Smooth muscle cell of the brain vasculature (primary cell): Measurements from ENCODE around the gene URGCP.
"Not testable (repeated sequence)": the region's sequence is repeated elsewhere in the genome, so short reads cannot be mapped to it uniquely, and the experiment has no call there.

Experiments used
- DNase-seq: peaks from one replicate; pipeline ENCODE4 v3.0.0-alpha.2; 2012; ENCODE audit warnings: low read depth, low spot score

The URGCP gene

GRCh38 chr7:43921423-43921822 is 15.0 kb upstream of the URGCP start:
- DNase-seq, result no peak

GRCh38 chr7:43915907-43916306 is 9.5 kb upstream of the URGCP start:
- DNase-seq, result no peak

GRCh38 chr7:43914795-43915194 is 8.4 kb upstream of the URGCP start:
- DNase-seq, result no peak

- no peak for DNase-seq
Observed at GRCh38 chr7:43905956-43906330, 453 bp downstream of the URGCP start.

GRCh38 chr7:43905209-43905946 is 1.0 kb downstream of the URGCP start:
- DNase-seq, result no peak

GRCh38 chr7:43904533-43905208 is 1.7 kb downstream of the URGCP start:
- no peak for DNase-seq

GRCh38 chr7:43902542-43903054 is 3.8 kb downstream of the URGCP start:
- DNase-seq, result no peak

- not testable (repeated sequence) for DNase-seq
Observed at GRCh38 chr7:43898571-43898970, 7.8 kb downstream of the URGCP start.

GRCh38 chr7:43895847-43896415 is 10.5 kb downstream of the URGCP start:
- no peak for DNase-seq

- DNase-seq, result no peak
Observed at GRCh38 chr7:43891069-43891955, 15.1 kb downstream of the URGCP start.

- no peak for DNase-seq
Observed at GRCh38 chr7:43890468-43890867, 15.9 kb downstream of the URGCP start.

- DNase-seq, result no peak
Observed at GRCh38 chr7:43888993-43889945, 17.1 kb downstream of the URGCP start.

GRCh38 chr7:43884617-43885016 is 21.8 kb downstream of the URGCP start:
- DNase-seq, result no peak

GRCh38 chr7:43884209-43884608 is 22.2 kb downstream of the URGCP start:
- DNase-seq, result no peak

GRCh38 chr7:43880596-43880995 is 25.8 kb downstream of the URGCP start:
- no peak for DNase-seq

GRCh38 chr7:43879477-43879876 is 26.9 kb downstream of the URGCP start:
- DNase-seq, result no peak

GRCh38 chr7:43878867-43879266 is 27.5 kb downstream of the URGCP start:
- no peak for DNase-seq

GRCh38 chr7:43877968-43878864 is 28.2 kb downstream of the URGCP start:
- DNase-seq, result no peak

GRCh38 chr7:43876976-43877745 is 29.2 kb downstream of the URGCP start:
- no peak for DNase-seq
